DMS 273 (cell line): Measurements from ENCODE around the gene MORN5.

ENCODE experiments used
- DNase-seq: peaks from one replicate; lab custom pipeline; 2025; ENCODE audit not compliant: unreplicated experiment; lab: John Stamatoyannopoulos, UW

MORN5 gene

GRCh38 chr9:122124528-122124927, 35.2 kb upstream of the MORN5 start:
- no peak for DNase-seq

- peak; percentile 83 for DNase-seq
Observed at GRCh38 chr9:122125158-122125508, 34.6 kb upstream of the MORN5 start.

- DNase-seq, result peak; percentile 45
Observed at GRCh38 chr9:122125509-122126330, 34.0 kb upstream of the MORN5 start.

GRCh38 chr9:122126331-122127261, 33.1 kb upstream of the MORN5 start:
- DNase-seq, result peak; percentile 59

- DNase-seq, result no peak
Observed at GRCh38 chr9:122127396-122127798, 32.3 kb upstream of the MORN5 start.

GRCh38 chr9:122128007-122128968, 31.4 kb upstream of the MORN5 start:
- no peak for DNase-seq

- no peak for DNase-seq
Observed at GRCh38 chr9:122128969-122129343, 30.8 kb upstream of the MORN5 start.

GRCh38 chr9:122129969-122130368, 29.7 kb upstream of the MORN5 start:
- DNase-seq, result no peak

- DNase-seq, result no peak
Observed at GRCh38 chr9:122130837-122131236, 28.9 kb upstream of the MORN5 start.

- DNase-seq, result peak; percentile 45
Observed at GRCh38 chr9:122131401-122132001, 28.2 kb upstream of the MORN5 start.

GRCh38 chr9:122132539-122132938, 27.2 kb upstream of the MORN5 start:
- DNase-seq, result no peak

GRCh38 chr9:122133263-122133983, 26.3 kb upstream of the MORN5 start:
- no peak for DNase-seq

- no peak for DNase-seq
Observed at GRCh38 chr9:122133984-122134535, 25.6 kb upstream of the MORN5 start.

GRCh38 chr9:122134822-122135528, 24.7 kb upstream of the MORN5 start:
- DNase-seq, result no peak

- DNase-seq, result no peak
Observed at GRCh38 chr9:122135529-122135859, 24.2 kb upstream of the MORN5 start.

- no peak for DNase-seq
Observed at GRCh38 chr9:122138560-122139268, 21.0 kb upstream of the MORN5 start.

- DNase-seq, result no peak
Observed at GRCh38 chr9:122140368-122141193, 19.1 kb upstream of the MORN5 start.

GRCh38 chr9:122141671-122142070, 18.0 kb upstream of the MORN5 start:
- no peak for DNase-seq
